ENCODE measurements around the gene ETS1. TPM values are rescaled to one million over a fixed set of nuclear protein-coding genes. Genes with fewer than 3 reads are reported as not detected.

Gene ETS1
- total RNA-seq, 2 experiments from 2014 or later = 203 to 466 TPM

DNA sequence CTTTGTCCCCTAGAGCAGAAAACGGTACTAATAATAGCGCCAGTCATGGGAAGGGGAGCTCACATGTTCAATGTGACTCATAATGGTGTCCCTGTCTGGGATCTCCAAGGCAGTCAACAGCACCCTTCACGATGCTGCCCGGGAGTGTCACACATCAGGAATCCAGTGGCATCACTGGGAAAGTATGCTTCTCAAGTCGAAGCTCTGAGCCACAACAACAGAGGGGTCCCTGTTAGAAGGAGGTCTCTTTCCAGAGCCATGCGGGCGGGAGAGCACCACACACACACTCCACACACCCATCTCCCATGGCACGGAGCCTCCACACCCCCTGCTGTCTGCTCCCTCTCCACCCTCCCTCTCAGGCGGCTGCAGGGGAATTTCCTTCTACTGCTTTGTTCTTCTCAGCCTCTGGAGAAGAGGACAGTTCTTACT is 119.7 kb downstream of the ETS1 start:
- H3K36me3 ChIP-seq (ENCODE audit: insufficient read depth, low read length) = peaks cover 91% of the 10 kb centered on the region
- TF ChIP-seq EZH2phosphoT487 (IDR thresholded peaks at IDR 0.05; ENCODE audit: borderline replicate concordance, low read depth, low read length) = no peak
- TF ChIP-seq, protein P1, sequence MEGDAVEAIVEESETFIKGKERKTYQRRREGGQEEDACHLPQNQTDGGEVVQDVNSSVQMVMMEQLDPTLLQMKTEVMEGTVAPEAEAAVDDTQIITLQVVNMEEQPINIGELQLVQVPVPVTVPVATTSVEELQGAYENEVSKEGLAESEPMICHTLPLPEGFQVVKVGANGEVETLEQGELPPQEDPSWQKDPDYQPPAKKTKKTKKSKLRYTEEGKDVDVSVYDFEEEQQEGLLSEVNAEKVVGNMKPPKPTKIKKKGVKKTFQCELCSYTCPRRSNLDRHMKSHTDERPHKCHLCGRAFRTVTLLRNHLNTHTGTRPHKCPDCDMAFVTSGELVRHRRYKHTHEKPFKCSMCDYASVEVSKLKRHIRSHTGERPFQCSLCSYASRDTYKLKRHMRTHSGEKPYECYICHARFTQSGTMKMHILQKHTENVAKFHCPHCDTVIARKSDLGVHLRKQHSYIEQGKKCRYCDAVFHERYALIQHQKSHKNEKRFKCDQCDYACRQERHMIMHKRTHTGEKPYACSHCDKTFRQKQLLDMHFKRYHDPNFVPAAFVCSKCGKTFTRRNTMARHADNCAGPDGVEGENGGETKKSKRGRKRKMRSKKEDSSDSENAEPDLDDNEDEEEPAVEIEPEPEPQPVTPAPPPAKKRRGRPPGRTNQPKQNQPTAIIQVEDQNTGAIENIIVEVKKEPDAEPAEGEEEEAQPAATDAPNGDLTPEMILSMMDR (conservative IDR thresholded peaks at IDR 0.05; ENCODE audit: low read length) = no peak
- H3K27ac ChIP-seq (ENCODE audit: low read depth, low read length, poor library complexity, severe bottlenecking) = peak overlapping the region; percentile 98
- intact Hi-C loops (cut with micrococcal nuclease; ENCODE audit: unreplicated experiment) = no loop called here
- POLR2A ChIA-PET = interaction anchor here (0.6 to 3.4 kb wide), 21 partner anchors 9 to 995 kb away, joined by 3 to 37 read pairs (median 4); no protein-coding TSS in a partner anchor
- DNase-seq (ENCODE audit: low spot score) = no peak
- CTCF ChIA-PET (ENCODE audit: unreplicated experiment) = interaction anchor here (0.8 kb wide), 1 partner anchor 163 kb away, joined by 4 read pairs; no protein-coding TSS in a partner anchor
- peak overlapping the region; percentile 30 for H3K4me3 ChIP-seq (ENCODE audit: low read depth, low read length, poor library complexity, severe bottlenecking)
- peaks cover 100% of the 10 kb centered on the region for H3K4me1 ChIP-seq (ENCODE audit: insufficient read depth, low read length, poor library complexity, severe bottlenecking)
- peak overlapping the region; percentile 67 for H3K4me2 ChIP-seq (ENCODE audit: low read length)
- H4K20me1 ChIP-seq (ENCODE audit: insufficient read depth, low read length) = no peaks in the 10 kb centered on the region
- H3K79me2 ChIP-seq (ENCODE audit: insufficient read depth, low read depth, low read length) = peaks cover 80% of the 10 kb centered on the region
- H3K9me3 ChIP-seq (ENCODE audit: low read length) = no peaks in the 10 kb centered on the region
- BruUV-seq (replicated peaks) = no TSS peak
- no peak overlapping the region for H2AFZ ChIP-seq (ENCODE audit: low read length)
- no peaks in the 10 kb centered on the region for H3K9me2 ChIP-seq (ENCODE audit: insufficient read depth, low read length)

DNA sequence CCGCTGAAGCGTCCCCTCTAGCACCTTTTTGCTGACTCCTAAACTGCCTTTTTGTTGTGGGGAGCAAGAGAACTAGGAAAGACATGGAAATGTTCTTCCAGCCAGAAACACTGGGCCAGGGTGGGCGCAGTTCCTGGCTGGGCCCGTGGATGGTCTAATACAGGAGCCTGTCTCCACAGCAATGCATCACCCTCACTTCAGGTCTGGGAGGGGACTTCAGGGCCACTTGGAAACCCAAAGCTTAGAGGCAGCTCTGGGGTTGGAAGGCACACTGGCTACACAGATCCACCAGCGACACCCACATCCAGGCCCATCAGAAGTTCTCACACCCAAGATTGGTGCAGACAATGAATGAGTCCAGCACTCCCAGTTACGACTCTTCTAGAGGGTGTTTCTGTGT is 120.3 kb downstream of the ETS1 start:
- no peak for TF ChIP-seq EZH2phosphoT487 (IDR thresholded peaks at IDR 0.05; ENCODE audit: borderline replicate concordance, low read depth, low read length)
- TF ChIP-seq, protein P1 (conservative IDR thresholded peaks at IDR 0.05; ENCODE audit: low read length) = no peak
- Histone ChIP-seq H2AFZ (ENCODE audit: low read length) (no peak overlapping the region), H3K9me3 (ENCODE audit: low read length) (no peaks in the 10 kb centered on the region), H3K4me1 (ENCODE audit: insufficient read depth, low read length, poor library complexity, severe bottlenecking) (peaks cover 94% of the 10 kb centered on the region), H3K27ac (ENCODE audit: low read depth, low read length, poor library complexity, severe bottlenecking) (peak overlapping the region; percentile 98), H3K9me2 (ENCODE audit: insufficient read depth, low read length) (no peaks in the 10 kb centered on the region), H3K79me2 (ENCODE audit: insufficient read depth, low read depth, low read length) (peaks cover 76% of the 10 kb centered on the region), H3K4me2 (ENCODE audit: low read length) (peak overlapping the region; percentile 67; the same call in 1 of the 2 replicates), H4K20me1 (ENCODE audit: insufficient read depth, low read length) (no peaks in the 10 kb centered on the region), H3K36me3 (ENCODE audit: insufficient read depth, low read length) (peaks cover 91% of the 10 kb centered on the region), H3K4me3 (ENCODE audit: low read depth, low read length, poor library complexity, severe bottlenecking) (no peak overlapping the region)
- CTCF ChIA-PET (ENCODE audit: unreplicated experiment) = no interaction called here
- DNase-seq (ENCODE audit: low spot score) = no peak
- no TSS peak for BruUV-seq (replicated peaks)
- POLR2A ChIA-PET = interaction anchor here (0.7 to 3.4 kb wide), 6 partner anchors 10 to 156 kb away, joined by 3 to 37 read pairs (median 12); no protein-coding TSS in a partner anchor
- intact Hi-C loops (cut with micrococcal nuclease; ENCODE audit: unreplicated experiment) = no loop called here

DNA sequence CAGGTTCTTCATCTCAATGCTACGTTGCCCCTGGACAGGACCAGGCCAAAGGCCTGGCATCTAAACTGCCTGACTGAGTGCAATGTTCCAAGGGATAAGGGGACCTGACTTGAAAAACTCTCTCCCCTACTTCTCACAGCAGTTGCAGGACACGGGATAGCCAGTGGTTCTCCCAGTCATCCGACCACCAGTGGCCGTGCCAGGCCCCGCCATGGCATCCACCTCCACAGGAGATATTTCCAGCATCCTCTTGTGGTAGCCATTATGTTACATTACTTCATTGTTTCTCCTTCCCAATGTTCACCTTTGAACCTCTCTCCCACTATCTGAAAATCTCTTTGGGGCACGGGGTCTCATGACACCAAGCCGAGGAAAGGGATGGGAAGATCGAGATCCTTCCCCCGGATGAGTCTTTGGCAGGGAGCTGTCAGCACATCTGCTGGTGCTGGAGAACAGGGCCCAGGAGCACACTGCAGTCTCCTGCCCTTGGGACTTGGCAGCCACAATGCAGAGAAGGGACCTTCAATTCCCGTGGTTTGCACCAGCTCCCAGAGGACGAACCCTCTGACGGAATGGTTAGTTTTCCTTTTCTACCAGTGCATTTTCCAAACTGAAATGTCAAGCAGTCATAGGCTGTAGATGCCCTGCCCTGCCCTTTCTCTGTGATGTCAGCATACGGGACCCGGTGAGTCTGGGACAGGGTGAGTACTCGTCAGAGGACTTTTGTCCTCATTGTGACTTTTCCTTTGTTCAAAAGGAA is 121.2 kb downstream of the ETS1 start:
- no peaks in the 10 kb centered on the region for H3K9me3 ChIP-seq (ENCODE audit: low read length)
- H3K36me3 ChIP-seq (ENCODE audit: insufficient read depth, low read length) = peaks cover 95% of the 10 kb centered on the region
- peak overlapping the region; percentile 98 for H3K27ac ChIP-seq (ENCODE audit: low read depth, low read length, poor library complexity, severe bottlenecking)
- H3K4me1 ChIP-seq (ENCODE audit: insufficient read depth, low read length, poor library complexity, severe bottlenecking) = peaks cover 85% of the 10 kb centered on the region
- ChIA-PET POLR2A (interaction anchor here (0.8 to 1.4 kb wide), 3 partner anchors 31 to 65 kb away, joined by 4 read pairs; no protein-coding TSS in a partner anchor), CTCF (ENCODE audit: unreplicated experiment) (interaction anchor here (0.6 to 0.9 kb wide), 2 partner anchors 88 to 145 kb away, joined by 3 read pairs; no protein-coding TSS in a partner anchor)
- no peaks in the 10 kb centered on the region for H3K9me2 ChIP-seq (ENCODE audit: insufficient read depth, low read length)
- H3K79me2 ChIP-seq (ENCODE audit: insufficient read depth, low read depth, low read length) = peaks cover 80% of the 10 kb centered on the region
- no peak overlapping the region for H3K4me2 ChIP-seq (ENCODE audit: low read length)
- no peak overlapping the region for H2AFZ ChIP-seq (ENCODE audit: low read length)
- no peak for TF ChIP-seq EZH2phosphoT487 (IDR thresholded peaks at IDR 0.05; ENCODE audit: borderline replicate concordance, low read depth, low read length)
- TF ChIP-seq, protein P1 (conservative IDR thresholded peaks at IDR 0.05; ENCODE audit: low read length) = no peak
- intact Hi-C loops (cut with micrococcal nuclease; ENCODE audit: unreplicated experiment) = no loop called here
- DNase-seq (ENCODE audit: low spot score) = no peak
- no peak overlapping the region for H3K4me3 ChIP-seq (ENCODE audit: low read depth, low read length, poor library complexity, severe bottlenecking)
- H4K20me1 ChIP-seq (ENCODE audit: insufficient read depth, low read length) = no peaks in the 10 kb centered on the region
- no TSS peak for BruUV-seq (replicated peaks)
